Measurements from ENCODE around the gene NTRK2.

DNA sequence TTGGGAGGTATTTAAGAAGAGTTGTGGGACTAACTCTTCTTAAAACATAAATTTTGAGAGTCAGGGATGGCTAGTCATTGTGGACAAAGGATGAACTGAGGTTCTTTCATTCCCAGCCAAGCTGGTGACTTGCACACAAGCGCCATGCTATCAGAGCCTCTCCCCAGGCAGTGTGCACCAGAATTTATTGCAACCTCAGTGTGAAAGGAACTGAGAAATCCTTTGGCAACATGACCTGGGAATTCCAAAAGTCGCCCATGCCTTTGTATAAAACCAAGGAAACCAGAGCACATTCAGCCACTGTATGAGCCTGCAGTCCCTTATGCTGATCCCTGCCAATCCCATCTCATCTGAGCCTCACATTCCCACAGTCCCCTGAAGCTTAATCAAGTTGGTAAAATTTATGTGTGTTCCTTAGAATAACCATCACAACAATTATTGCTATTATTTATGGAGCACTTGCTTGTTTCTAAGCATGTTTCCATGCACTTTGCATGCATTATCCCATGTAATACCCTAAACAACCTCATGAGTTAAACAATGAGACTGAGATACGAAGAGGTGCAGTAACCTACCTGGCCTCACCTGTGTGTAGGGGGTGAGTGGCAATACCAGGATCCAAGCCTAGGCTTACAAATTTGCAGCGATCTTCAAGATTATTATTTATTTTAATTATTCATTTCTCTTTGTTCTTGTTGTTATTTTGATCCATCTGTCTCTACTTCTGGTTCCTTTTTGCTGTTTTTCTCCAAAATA is 116.4 kb downstream of the NTRK2 start:
- no peak for TF ChIP-seq POLR2A (IDR thresholded peaks at IDR 0.05)
- TF ChIP-seq, protein P1, sequence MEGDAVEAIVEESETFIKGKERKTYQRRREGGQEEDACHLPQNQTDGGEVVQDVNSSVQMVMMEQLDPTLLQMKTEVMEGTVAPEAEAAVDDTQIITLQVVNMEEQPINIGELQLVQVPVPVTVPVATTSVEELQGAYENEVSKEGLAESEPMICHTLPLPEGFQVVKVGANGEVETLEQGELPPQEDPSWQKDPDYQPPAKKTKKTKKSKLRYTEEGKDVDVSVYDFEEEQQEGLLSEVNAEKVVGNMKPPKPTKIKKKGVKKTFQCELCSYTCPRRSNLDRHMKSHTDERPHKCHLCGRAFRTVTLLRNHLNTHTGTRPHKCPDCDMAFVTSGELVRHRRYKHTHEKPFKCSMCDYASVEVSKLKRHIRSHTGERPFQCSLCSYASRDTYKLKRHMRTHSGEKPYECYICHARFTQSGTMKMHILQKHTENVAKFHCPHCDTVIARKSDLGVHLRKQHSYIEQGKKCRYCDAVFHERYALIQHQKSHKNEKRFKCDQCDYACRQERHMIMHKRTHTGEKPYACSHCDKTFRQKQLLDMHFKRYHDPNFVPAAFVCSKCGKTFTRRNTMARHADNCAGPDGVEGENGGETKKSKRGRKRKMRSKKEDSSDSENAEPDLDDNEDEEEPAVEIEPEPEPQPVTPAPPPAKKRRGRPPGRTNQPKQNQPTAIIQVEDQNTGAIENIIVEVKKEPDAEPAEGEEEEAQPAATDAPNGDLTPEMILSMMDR (IDR thresholded peaks at IDR 0.05), result no peak
